Thyroid gland (tissue), 4 donors: Measurements from ENCODE around the gene TNFAIP8. TPM values are rescaled to one million over a fixed set of nuclear protein-coding genes. Genes with fewer than 3 reads are reported as not detected.
"Not testable (repeated sequence)": the region's sequence is repeated elsewhere in the genome, so short reads cannot be mapped to it uniquely, and the experiment has no call there.

Experiments
- DNase-seq, 2 donors: peaks; one replicate each; pipeline ENCODE4 v3.0.0-alpha.2; 2019
- H3K27ac ChIP-seq, 3 donors: fragments of 200-600 bp; sonication (generic); 1 replicate in 2 of 3; 2 replicates in 1 of 3; pipeline ENCODE4 v1.5.1; 2016 to 2019; ENCODE audit warnings: mild to moderate bottlenecking in 1 of 3, moderate library complexity in 1 of 3
- H3K27me3 ChIP-seq: fragments of 200-600 bp; sonication (generic); one replicate; pipeline ENCODE4 v1.5.1; 2019
- H3K36me3 ChIP-seq, 2 donors: fragments of 200-600 bp; sonication (generic); one replicate each; pipeline ENCODE4 v1.5.1; 2016 to 2019
- H3K4me1 ChIP-seq, 2 donors: fragments of 200-600 bp; sonication (generic); one replicate each; pipeline ENCODE4 v1.5.1; 2017 to 2019
- H3K4me3 ChIP-seq, 3 donors: fragments of 200-600 bp; sonication (generic); replicated peaks in 1 of 3; 1 replicate in 2 of 3; 2 replicates in 1 of 3; pipeline ENCODE4 v1.5.1; 2016; ENCODE audit warnings: mild to moderate bottlenecking in 1 of 3
- H3K9me3 ChIP-seq: fragments of 200-600 bp; sonication (generic); one replicate; pipeline ENCODE4 v1.5.1; 2017
- POLR2A ChIP-seq, 2 donors: fragments of 450-650 bp; IDR thresholded peaks; one replicate each; pipeline ENCODE4 v1.6.1; 2017; ENCODE audit warnings: antibody characterized with exemption in 2 of 2, mild to moderate bottlenecking in 2 of 2, moderate library complexity in 1 of 2
- WGBS, 2 donors: methylation state at CpG; one replicate each; pipeline ENCODE4 v1.1.5; 2017; 5-methylcytosine and 5-hydroxymethylcytosine counted together
- intact Hi-C: fragments of 100-400 bp; cut with DNase I; formaldehyde crosslinking; loops from one replicate; pipeline ENCODE4 v1.15.1; 2023
- total RNA-seq, 4 donors: library from RNA; depleted of rRNA; stranded (reverse); fragments of >200 nt; gene quantifications; one replicate each; pipeline ENCODE4 v1.2.3, GENCODE V29; 2016
- TF ChIP-seq, protein P1 (sequence below), 6 experiments: fragments of 200-600 bp in 3 of 6; fragments of 450-650 bp in 3 of 6; sonication (generic) in 3 of 6; IDR thresholded peaks; one replicate each; pipeline ENCODE4 v1.5.1; 2016 to 2019; ENCODE audit warnings: antibody characterized with exemption in 6 of 6, mild to moderate bottlenecking in 2 of 6, inconsistent platforms in 1 of 6, moderate library complexity in 1 of 6

TNFAIP8 gene
- total RNA-seq, 4 donors from 2014 or later, result 15.7 to 36.8 (median 33.6) TPM

GRCh38 chr5:119426057-119426456 is 70.2 kb downstream of the TNFAIP8 start:
- Histone ChIP-seq H3K4me1 (peaks cover 0 to 4% of the 10 kb centered on the region in 2 donors), H3K4me3 (no peak overlapping the region), H3K36me3 (no peaks in the 10 kb centered on the region), H3K27ac (no peak overlapping the region), H3K9me3 (no peaks in the 10 kb centered on the region), H3K27me3 (no peaks in the 10 kb centered on the region)
- intact Hi-C loops, result no loop called here
- DNase-seq, result no peak
- TF ChIP-seq, protein P1, sequence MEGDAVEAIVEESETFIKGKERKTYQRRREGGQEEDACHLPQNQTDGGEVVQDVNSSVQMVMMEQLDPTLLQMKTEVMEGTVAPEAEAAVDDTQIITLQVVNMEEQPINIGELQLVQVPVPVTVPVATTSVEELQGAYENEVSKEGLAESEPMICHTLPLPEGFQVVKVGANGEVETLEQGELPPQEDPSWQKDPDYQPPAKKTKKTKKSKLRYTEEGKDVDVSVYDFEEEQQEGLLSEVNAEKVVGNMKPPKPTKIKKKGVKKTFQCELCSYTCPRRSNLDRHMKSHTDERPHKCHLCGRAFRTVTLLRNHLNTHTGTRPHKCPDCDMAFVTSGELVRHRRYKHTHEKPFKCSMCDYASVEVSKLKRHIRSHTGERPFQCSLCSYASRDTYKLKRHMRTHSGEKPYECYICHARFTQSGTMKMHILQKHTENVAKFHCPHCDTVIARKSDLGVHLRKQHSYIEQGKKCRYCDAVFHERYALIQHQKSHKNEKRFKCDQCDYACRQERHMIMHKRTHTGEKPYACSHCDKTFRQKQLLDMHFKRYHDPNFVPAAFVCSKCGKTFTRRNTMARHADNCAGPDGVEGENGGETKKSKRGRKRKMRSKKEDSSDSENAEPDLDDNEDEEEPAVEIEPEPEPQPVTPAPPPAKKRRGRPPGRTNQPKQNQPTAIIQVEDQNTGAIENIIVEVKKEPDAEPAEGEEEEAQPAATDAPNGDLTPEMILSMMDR (IDR thresholded peaks at IDR 0.05), result no peak
- no peak for TF ChIP-seq POLR2A (IDR thresholded peaks at IDR 0.05)
- WGBS, 2 donors, result 97 to 98% methylated on average over 3 of the region's 3 CpGs

DNA sequence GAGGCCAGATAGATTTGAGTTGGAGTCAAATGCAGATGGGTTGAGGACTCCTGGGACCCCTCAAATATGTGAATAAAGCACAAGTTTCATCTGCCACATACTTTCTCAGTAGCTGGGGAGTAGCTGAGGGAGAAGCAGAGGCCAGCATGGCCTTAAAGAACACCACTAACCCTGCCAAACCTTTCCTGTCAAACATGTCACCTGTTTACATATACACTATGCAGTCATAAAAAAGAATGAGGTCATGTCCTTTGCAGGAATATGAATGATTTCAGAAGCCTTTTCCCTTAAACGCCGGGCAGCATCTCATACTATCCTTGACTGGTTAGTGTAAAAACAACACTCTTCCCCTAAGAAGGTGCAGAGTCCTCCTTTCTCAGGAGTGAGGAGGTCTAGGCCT is 71.2 kb downstream of the TNFAIP8 start:
- 28 to 53% methylated on average over 2 of the region's 2 CpGs for WGBS, 2 donors
- Histone ChIP-seq H3K4me1 (peaks cover 0 to 4% of the 10 kb centered on the region in 2 donors), H3K9me3 (no peaks in the 10 kb centered on the region), H3K27me3 (no peaks in the 10 kb centered on the region), H3K27ac (no peak overlapping the region), H3K36me3 (no peaks in the 10 kb centered on the region), H3K4me3 (no peak overlapping the region)
- DNase-seq, result no peak
- intact Hi-C loops, result no loop called here
- TF ChIP-seq, protein P1 (IDR thresholded peaks at IDR 0.05), result no peak
- no peak for TF ChIP-seq POLR2A (IDR thresholded peaks at IDR 0.05)

- intact Hi-C loops, H3K9me3 ChIP-seq, H3K27ac ChIP-seq, H3K4me1 ChIP-seq, H3K4me3 ChIP-seq, H3K36me3 ChIP-seq, H3K27me3 ChIP-seq, DNase-seq: not testable (repeated sequence)
- WGBS, 2 donors, result 48% methylated on average over 4 of the region's 4 CpGs
Measured at GRCh38 chr5:119427596-119427995, 71.8 kb downstream of the TNFAIP8 start.

DNA sequence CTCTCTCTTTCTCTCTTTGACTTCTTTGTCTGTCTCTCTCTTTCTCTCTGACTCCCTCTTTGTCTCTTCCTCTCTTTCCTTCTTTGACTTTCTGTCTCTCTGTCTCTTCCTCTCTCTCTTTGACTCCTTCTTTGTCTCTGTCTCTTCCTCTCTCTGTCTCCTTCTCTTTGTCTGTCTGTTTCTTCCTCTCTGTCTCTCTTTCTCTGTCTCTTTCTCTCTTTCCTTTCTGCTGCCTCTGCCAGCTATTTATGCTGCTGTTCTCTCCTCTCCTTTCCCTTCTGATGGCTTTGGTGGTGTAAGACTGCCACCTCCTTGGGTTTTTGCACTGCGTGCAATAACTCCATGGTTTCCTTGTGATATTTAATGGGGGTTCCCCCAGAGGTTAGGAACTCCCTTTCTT is 72.3 kb downstream of the TNFAIP8 start:
- H3K4me3 ChIP-seq, DNase-seq, H3K27me3 ChIP-seq, intact Hi-C loops, H3K27ac ChIP-seq, H3K36me3 ChIP-seq, H3K9me3 ChIP-seq, H3K4me1 ChIP-seq: not testable (repeated sequence)
- 94 to 96% methylated on average over 1 of the region's 1 CpG for WGBS, 2 donors

GRCh38 chr5:119428574-119428973 is 72.8 kb downstream of the TNFAIP8 start:
- H3K9me3 ChIP-seq, H3K27ac ChIP-seq, H3K27me3 ChIP-seq, DNase-seq, H3K4me1 ChIP-seq, intact Hi-C loops, H3K36me3 ChIP-seq, H3K4me3 ChIP-seq: not testable (repeated sequence)
- 66 to 84% methylated on average over 3 of the region's 3 CpGs for WGBS, 2 donors

- 86 to 94% methylated on average over 10 of the region's 10 CpGs for WGBS, 2 donors
- DNase-seq, H3K27me3 ChIP-seq, H3K4me3 ChIP-seq, H3K36me3 ChIP-seq, H3K27ac ChIP-seq, intact Hi-C loops, H3K9me3 ChIP-seq, H3K4me1 ChIP-seq: not testable (repeated sequence)
Measured at GRCh38 chr5:119432674-119433237, 76.9 kb downstream of the TNFAIP8 start.

DNA sequence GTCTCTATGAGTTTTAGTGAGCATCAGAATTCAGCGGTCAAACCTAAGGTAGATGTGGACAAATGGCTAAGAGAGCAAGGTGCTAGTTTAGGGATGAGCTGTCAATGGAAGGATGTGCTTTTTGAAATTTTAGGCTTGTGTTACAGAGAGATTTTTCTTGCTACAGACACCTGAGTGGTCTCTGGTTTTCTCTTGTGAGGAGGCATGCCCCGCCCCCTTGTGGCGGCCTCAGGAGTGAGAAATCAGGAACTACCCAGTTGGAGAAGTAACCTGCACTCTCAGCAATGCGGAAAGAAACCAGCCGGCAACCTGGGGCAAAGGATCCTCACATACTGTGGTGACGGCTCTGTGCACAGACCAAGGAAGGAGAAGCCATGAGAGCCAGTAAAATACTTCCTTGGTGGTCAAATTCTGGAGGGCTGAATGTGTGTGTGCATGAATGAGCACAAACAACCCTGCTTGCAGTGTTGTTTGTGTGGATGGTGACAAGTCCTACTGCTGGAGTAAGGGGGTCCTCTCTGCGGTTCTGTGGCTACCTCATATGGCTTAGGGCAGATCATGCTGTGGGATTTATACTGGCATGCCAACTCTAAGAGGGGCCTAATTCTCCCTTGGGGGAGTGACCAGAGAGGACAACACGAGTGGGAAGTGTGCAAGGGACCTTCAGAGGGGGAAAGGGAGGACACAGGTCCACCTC is 79.8 kb downstream of the TNFAIP8 start:
- intact Hi-C loops, result no loop called here
- Histone ChIP-seq H3K36me3 (no peaks in the 10 kb centered on the region), H3K4me1 (peaks cover 0 to 4% of the 10 kb centered on the region in 2 donors), H3K4me3 (no peak overlapping the region), H3K27me3 (no peaks in the 10 kb centered on the region), H3K9me3 (no peaks in the 10 kb centered on the region), H3K27ac (no peak overlapping the region)
- WGBS, 2 donors, result 29 to 48% methylated on average over 8 of the region's 8 CpGs
- no peak for TF ChIP-seq POLR2A (IDR thresholded peaks at IDR 0.05)
- TF ChIP-seq, protein P1 (IDR thresholded peaks at IDR 0.05), result peak in 5 of 6 experiments; percentile 36 to 65 (median 57)
- peak; percentile 87 to 89 for DNase-seq

- intact Hi-C loops, result not testable (repeated sequence)
Measured at GRCh38 chr5:119437785-119438586, 82.2 kb downstream of the TNFAIP8 start.

DNA sequence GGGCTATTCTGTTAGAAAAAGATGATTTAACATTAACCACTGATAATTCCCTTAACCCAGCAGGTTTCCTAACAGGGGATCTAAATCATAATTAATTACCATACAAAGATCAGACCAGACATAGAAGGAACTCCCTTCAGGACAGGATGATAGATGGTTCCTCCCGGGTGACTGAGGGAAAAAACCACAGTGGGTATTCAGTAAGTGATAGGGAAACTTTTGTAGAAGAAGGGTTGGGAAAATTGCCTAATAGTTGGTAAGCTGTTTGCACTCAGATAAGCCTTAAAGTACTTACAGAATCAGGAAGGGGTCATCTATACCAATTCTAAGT is 82.7 kb downstream of the TNFAIP8 start:
- H3K4me1 ChIP-seq, H3K9me3 ChIP-seq, H3K36me3 ChIP-seq, intact Hi-C loops, H3K27ac ChIP-seq, H3K27me3 ChIP-seq, H3K4me3 ChIP-seq, DNase-seq: not testable (repeated sequence)
- 68 to 69% methylated on average over 1 of the region's 1 CpG for WGBS, 2 donors

More at GRCh38 chr5:119437785-119438586, 82.2 kb downstream of the TNFAIP8 start:
- DNase-seq, H3K4me3 ChIP-seq, H3K36me3 ChIP-seq, H3K27ac ChIP-seq, H3K27me3 ChIP-seq, H3K4me1 ChIP-seq, H3K9me3 ChIP-seq: not testable (repeated sequence)
- 81 to 83% methylated on average over 3 of the region's 3 CpGs for WGBS, 2 donors
